ENCODE measurements around the gene HBB. TPM values are rescaled to one million over a fixed set of nuclear protein-coding genes. Genes with fewer than 3 reads are reported as not detected.

HBB gene
- not detected in 2 replicates for total RNA-seq

DNA sequence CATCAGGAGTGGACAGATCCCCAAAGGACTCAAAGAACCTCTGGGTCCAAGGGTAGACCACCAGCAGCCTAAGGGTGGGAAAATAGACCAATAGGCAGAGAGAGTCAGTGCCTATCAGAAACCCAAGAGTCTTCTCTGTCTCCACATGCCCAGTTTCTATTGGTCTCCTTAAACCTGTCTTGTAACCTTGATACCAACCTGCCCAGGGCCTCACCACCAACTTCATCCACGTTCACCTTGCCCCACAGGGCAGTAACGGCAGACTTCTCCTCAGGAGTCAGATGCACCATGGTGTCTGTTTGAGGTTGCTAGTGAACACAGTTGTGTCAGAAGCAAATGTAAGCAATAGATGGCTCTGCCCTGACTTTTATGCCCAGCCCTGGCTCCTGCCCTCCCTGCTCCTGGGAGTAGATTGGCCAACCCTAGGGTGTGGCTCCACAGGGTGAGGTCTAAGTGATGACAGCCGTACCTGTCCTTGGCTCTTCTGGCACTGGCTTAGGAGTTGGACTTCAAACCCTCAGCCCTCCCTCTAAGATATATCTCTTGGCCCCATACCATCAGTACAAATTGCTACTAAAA lies at the start of gene HBB:
Gene HBB, minus strand, starts transcription at position 340 of the 579 bp plus-strand sequence. Its CDS starts 50 bp downstream, at position 290.

DNA sequence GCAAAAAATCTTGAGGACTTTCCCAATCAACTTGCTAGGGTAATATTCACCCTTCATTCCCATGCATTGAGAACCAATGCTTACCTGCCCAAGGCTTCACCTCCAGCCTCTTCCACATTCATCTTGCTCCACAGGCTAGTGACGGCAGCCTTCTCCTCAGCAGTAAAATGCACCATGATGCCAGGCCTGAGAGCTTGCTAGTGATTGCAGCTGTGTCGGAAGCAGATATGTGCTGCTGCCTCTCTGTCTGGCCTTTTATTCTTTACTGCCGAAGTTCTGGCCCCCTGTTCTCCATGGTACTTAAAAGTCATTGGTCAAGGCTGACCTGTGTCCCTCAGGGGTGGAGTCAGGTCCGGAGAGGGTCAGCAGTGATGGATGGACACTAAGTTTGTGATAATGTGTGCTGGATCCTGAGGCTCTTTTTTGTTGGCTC lies 42.9 kb upstream of the HBB start, which contains the start of gene HBE1:
Gene HBE1, minus strand, starts transcription at position 231 of the 433 bp plus-strand sequence. Its CDS starts 55 bp downstream, at position 176.

GRCh38 chr11:5254646-5255413 lies 28.0 kb upstream of the HBB start, which contains the start of gene HBG2:
Gene HBG2, minus strand, starts transcription at chr11:5254781. Its CDS starts 53 bp downstream, at chr11:5254728.

GRCh38 chr11:5249807-5250396 lies 23.0 kb upstream of the HBB start, which contains the start of gene HBG1:
Gene HBG1, minus strand, starts transcription at chr11:5249857. Its CDS starts 53 bp downstream, at chr11:5249804.

GRCh38 chr11:5234381-5234834 lies 7.5 kb upstream of the HBB start, which contains the start of gene HBD:
Gene HBD, minus strand, starts transcription at chr11:5234483. Its CDS starts 50 bp downstream, at chr11:5234433.

GRCh38 chr11:5200582-5200981 lies 26.3 kb downstream of the HBB start, which contains the start of gene OR51V1:
Gene OR51V1, minus strand, starts transcription at chr11:5200682. Its CDS starts 0 bp downstream, at chr11:5200682.

Other genes starting within 250 kb of the HBB start
- gene OR51L1, start 232.2 kb downstream of the HBB start, total RNA-seq = not detected in 2 replicates
- gene OR52J3, start 180.5 kb downstream of the HBB start, total RNA-seq = not detected in 2 replicates
- gene OR52E2, start 167.4 kb downstream of the HBB start, total RNA-seq = not detected in 2 replicates
- not detected in 2 replicates for gene OR52E1, start 157.5 kb downstream of the HBB start, total RNA-seq
- gene OR52A5, start 88.7 kb downstream of the HBB start, total RNA-seq = not detected in 2 replicates
- not detected in 2 replicates for gene OR52A1, start 72.3 kb downstream of the HBB start, total RNA-seq
- gene OR51V1, start 26.4 kb downstream of the HBB start, total RNA-seq = not detected in 2 replicates
- gene HBD, start 7.4 kb upstream of the HBB start, total RNA-seq = not detected in 2 replicates
- gene HBG1, start 22.8 kb upstream of the HBB start, total RNA-seq = not detected in 2 replicates
- gene HBG2, start 27.7 kb upstream of the HBB start, total RNA-seq = not detected in 2 replicates
- not detected in 2 replicates for gene HBE1, start 42.9 kb upstream of the HBB start, total RNA-seq
- not detected in 2 replicates for gene OR51B4, start 74.9 kb upstream of the HBB start, total RNA-seq
- not detected in 2 replicates for gene OR51B2, start 97.2 kb upstream of the HBB start, total RNA-seq
- not detected in 2 replicates for gene OR51B5, start 116.5 kb upstream of the HBB start, total RNA-seq
- gene OR51B6, start 124.4 kb upstream of the HBB start, total RNA-seq = not detected in 2 replicates
- gene OR51M1, start 156.7 kb upstream of the HBB start, total RNA-seq = not detected in 2 replicates
- not detected in 2 replicates for gene OR51Q1, start 195.0 kb upstream of the HBB start, total RNA-seq
- gene OR51I1, start 214.4 kb upstream of the HBB start, total RNA-seq = not detected in 2 replicates
- not detected in 2 replicates for gene OR51I2, start 222.3 kb upstream of the HBB start, total RNA-seq